Measurements from ENCODE around the gene HSF2BP.

GRCh38 chr21:43581453-43581852 lies 77.8 kb downstream of the HSF2BP start:
- TF ChIP-seq CTCF (IDR thresholded peaks at IDR 0.05) (no peak), POLR2A (IDR thresholded peaks at IDR 0.05) (no peak)

Measured in gastroesophageal sphincter (tissue), 3 donors.